Activated CD4-positive, alpha-beta memory T cell treated with anti-CD3 and anti-CD28 coated beads for 36 hours (primary cell): ENCODE results near the gene GTF2I. TPM values are rescaled to one million over a fixed set of nuclear protein-coding genes. Genes with fewer than 3 reads are reported as not detected.
"Not testable (repeated sequence)": the region's sequence is repeated elsewhere in the genome, so short reads cannot be mapped to it uniquely, and the experiment has no call there.

Experiments
- CTCF ChIA-PET: fragments of 350-600 bp; sonication (Branson Sonifier 250); formaldehyde crosslinking; loops from one replicate; lab custom pipeline; 2021; ENCODE audit warnings: antibody characterized with exemption, inconsistent platforms; lab: Charles Lee
- POLR2A ChIA-PET: fragments of 350-600 bp; sonication (Branson Sonifier 250); formaldehyde crosslinking; loops from one replicate; lab custom pipeline; 2021; ENCODE audit warnings: antibody characterized with exemption; lab: Charles Lee
- DNase-seq: peaks from one replicate; pipeline ENCODE4 v3.0.0-alpha.2; 2020
- H3K27ac Mint-ChIP-seq: one replicate; pipeline ENCODE4 v1.8.0; 2021; ENCODE audit warnings: mixed read lengths
- H3K27me3 Mint-ChIP-seq: one replicate; pipeline ENCODE4 v1.8.0; 2021; ENCODE audit warnings: mixed read lengths
- H3K36me3 Mint-ChIP-seq: one replicate; pipeline ENCODE4 v1.8.0; 2021; ENCODE audit warnings: mixed read lengths
- H3K4me1 Mint-ChIP-seq: one replicate; pipeline ENCODE4 v1.8.0; 2021; ENCODE audit warnings: low read depth, mixed read lengths
- H3K4me3 Mint-ChIP-seq: one replicate; pipeline ENCODE4 v1.8.0; 2021; ENCODE audit warnings: mild to moderate bottlenecking, mixed read lengths
- H3K9me3 Mint-ChIP-seq: one replicate; pipeline ENCODE4 v1.8.0; 2021; ENCODE audit warnings: mixed read lengths
- intact Hi-C: fragments of 100-400 bp; cut with micrococcal nuclease; formaldehyde crosslinking; loops from one replicate; pipeline ENCODE4 v1.15.1; 2023
- total RNA-seq, 2 experiments: library from RNA; stranded (reverse); gene quantifications; one replicate each; pipeline ENCODE4 v1.2.3, GENCODE V29; 2021

The GTF2I gene
- total RNA-seq, 2 experiments from 2014 or later: 113 to 116 TPM

DNA sequence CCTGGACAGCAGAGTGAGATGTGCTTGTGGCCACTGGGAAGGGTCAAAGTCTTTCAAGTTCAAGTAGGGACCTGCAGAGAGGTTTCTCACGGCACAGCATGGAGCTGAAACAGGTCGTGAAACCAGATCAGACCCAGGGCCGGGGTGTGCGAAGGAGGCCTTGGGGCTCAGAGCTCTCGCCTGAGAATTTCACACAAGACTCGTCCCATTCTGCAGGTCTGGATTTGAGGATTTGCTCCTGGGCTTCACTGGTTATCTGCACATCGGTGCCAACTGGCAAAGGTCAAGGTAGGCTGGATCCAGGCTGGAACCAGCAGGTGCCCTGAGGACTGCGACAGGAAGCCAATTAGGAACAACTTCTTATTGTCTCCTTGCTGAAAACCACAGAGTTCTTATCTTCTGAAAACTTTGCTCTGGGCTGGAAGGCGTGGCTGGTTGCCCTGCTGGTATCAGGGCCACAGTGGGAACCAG, 24.0 kb upstream of the GTF2I start:
- H3K27me3 Mint-ChIP-seq: no peaks in the 10 kb centered on the region
- no peak overlapping the region for H3K27ac Mint-ChIP-seq
- DNase-seq: no peak
- no peak overlapping the region for H3K4me3 Mint-ChIP-seq
- POLR2A ChIA-PET: no interaction called here
- H3K9me3 Mint-ChIP-seq: no peaks in the 10 kb centered on the region
- H3K36me3 Mint-ChIP-seq: no peaks in the 10 kb centered on the region
- no peaks in the 10 kb centered on the region for H3K4me1 Mint-ChIP-seq
- intact Hi-C loops: no loop called here
- CTCF ChIA-PET: no interaction called here

DNA sequence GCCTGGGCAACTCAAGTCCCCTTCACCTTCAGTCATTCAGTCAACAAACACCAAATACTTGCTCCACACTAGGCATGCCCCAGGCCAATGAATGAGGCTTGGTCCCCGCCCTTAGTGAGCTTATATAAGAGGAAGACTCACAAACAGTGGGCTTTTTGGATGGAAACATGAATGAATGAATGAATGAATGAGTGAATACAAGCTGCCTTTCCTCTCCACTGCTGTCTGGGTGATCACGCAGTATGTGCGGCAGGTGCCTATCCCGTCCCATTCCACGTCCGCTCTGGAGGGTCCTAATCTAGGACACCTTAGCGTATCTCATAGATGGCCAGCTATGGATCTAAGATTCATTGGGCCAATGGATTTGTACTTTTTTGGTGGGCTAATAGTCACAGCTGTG, 19.8 kb upstream of the GTF2I start:
- H3K27me3 Mint-ChIP-seq: no peaks in the 10 kb centered on the region
- no peak overlapping the region for H3K4me3 Mint-ChIP-seq
- no peak for DNase-seq
- CTCF ChIA-PET: no interaction called here
- no peaks in the 10 kb centered on the region for H3K36me3 Mint-ChIP-seq
- POLR2A ChIA-PET: no interaction called here
- intact Hi-C loops: no loop called here
- no peaks in the 10 kb centered on the region for H3K9me3 Mint-ChIP-seq
- peaks cover 3% of the 10 kb centered on the region for H3K4me1 Mint-ChIP-seq
- H3K27ac Mint-ChIP-seq: no peak overlapping the region

DNA sequence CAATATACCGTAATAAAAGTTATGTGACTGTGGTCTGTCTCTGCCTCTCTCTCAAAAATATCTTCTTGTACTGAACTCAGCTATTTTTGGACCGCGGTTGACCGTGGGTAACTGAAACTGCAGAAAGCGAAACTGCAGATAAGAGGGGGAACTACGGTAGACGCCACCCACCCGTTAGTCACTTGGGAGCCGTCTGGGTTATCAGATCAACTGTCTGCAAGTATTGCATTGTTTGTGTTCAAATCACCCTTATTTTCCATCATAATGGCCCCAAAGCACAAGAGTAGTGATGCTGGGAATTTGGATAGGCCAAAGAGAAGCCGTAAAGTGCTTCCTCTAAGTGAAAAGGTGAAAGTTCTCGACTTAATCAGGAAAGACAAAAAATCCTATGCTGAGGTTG, 7.5 kb upstream of the GTF2I start:
- H3K9me3 Mint-ChIP-seq, H3K27me3 Mint-ChIP-seq, H3K36me3 Mint-ChIP-seq: not testable (repeated sequence)
- peak overlapping the region; percentile 69 for H3K4me3 Mint-ChIP-seq
- peak; percentile 91 for DNase-seq
- CTCF ChIA-PET: interaction anchor here (1.0 kb wide), 1 partner anchor 84 kb away, joined by 5 read pairs; no protein-coding TSS in a partner anchor
- H3K27ac Mint-ChIP-seq: peak overlapping the region; percentile 91
- intact Hi-C loops: loop anchor here (1.0 kb wide), 1 partner anchor 8 kb away; no protein-coding TSS in a partner anchor
- POLR2A ChIA-PET: interaction anchor here (1.0 kb wide), 1 partner anchor 11 kb away, joined by 5 read pairs; no protein-coding TSS in a partner anchor
- H3K4me1 Mint-ChIP-seq: peaks cover 31% of the 10 kb centered on the region

DNA sequence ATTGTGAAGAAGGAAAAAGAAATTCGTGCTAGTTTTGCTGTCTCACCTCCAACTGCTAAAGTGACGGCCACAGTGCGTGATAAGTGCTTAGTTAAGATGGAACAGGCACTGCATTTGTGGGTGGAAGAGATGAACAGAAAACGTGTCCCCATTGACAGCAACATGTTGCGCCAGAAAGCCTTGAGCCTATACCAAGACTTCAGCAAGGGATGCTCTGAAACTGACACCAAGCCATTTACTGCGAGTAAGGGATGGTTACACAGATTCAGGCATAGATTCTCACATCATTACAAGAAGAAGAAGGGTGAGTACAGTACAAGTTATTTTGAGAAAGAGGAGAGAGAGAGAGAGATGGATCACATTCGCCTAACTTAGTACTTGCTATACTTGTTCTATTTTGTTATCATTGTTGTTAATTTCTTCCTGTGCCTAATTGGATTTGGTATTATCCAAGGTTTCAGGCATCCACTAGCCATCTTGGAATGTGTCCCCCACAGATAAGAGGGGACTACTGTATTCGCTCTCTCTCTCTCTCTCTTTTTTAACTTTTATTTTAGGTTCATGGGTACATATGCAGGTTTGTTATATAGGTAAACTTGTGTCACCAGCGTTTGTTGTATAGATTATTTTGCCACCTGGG, 6.9 kb upstream of the GTF2I start:
- H3K27me3 Mint-ChIP-seq, H3K36me3 Mint-ChIP-seq, H3K9me3 Mint-ChIP-seq: not testable (repeated sequence)
- intact Hi-C loops: loop anchor here (1.0 kb wide), 1 partner anchor 8 kb away; no protein-coding TSS in a partner anchor
- H3K27ac Mint-ChIP-seq: peak overlapping the region; percentile 91
- peak; percentile 54 for DNase-seq
- H3K4me3 Mint-ChIP-seq: peak overlapping the region; percentile 69
- ChIA-PET CTCF (interaction anchor here (1.0 kb wide), 2 partner anchors 45 to 84 kb away, joined by 3 to 5 read pairs; no protein-coding TSS in a partner anchor), POLR2A (interaction anchor here (1.0 kb wide), 1 partner anchor 10 kb away, joined by 5 read pairs; no protein-coding TSS in a partner anchor)
- peaks cover 36% of the 10 kb centered on the region for H3K4me1 Mint-ChIP-seq

DNA sequence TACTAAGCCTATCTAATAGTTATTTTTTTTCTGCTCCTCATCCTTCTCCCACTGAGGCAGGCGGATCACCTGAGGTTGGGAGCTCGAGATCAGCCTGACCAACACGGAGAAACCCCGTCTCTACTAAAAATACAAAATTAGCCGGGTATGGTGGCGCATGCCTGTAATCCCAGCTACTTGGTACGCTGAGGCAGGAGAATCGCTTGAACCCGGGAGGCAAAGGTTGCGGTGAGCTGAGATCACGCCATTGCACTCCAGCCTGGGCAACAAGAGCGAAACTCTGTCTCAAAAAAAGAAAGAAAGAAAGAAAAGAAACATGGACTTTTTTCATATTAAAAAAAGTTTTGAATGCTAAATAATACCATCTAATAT, 6.4 kb upstream of the GTF2I start:
- H3K9me3 Mint-ChIP-seq, DNase-seq, POLR2A ChIA-PET, H3K36me3 Mint-ChIP-seq, intact Hi-C loops, H3K27me3 Mint-ChIP-seq: not testable (repeated sequence)
- Mint-ChIP-seq H3K27ac (peak overlapping the region; percentile 91), H3K4me3 (peak overlapping the region; percentile 69), H3K4me1 (peaks cover 40% of the 10 kb centered on the region)
- CTCF ChIA-PET: interaction anchor here (1.0 kb wide), 1 partner anchor 45 kb away, joined by 3 read pairs; no protein-coding TSS in a partner anchor

DNA sequence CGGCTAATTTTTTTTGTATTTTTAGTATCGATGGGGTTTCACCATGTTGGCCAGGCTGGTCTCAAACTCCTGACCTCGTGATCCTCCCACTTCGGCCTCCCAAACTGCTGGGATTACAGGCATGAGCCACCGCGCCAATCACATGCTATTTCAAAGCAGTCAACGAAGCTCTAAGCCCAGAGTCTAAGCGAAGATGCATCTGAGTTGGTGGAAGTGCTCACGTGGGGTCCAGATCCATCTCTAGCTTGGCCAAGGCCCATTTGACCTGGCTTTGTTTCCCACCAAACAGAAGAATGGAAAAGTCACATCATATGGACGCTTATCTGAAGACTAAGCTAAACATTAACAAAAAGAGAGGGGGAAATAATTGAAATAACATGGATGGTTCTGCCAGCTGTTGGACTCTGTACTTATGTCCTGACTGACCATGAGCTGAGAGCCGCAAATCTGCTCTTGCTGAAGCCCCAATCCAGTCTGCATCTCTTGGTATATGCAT, 3.8 kb upstream of the GTF2I start:
- H3K4me1 Mint-ChIP-seq: peaks cover 43% of the 10 kb centered on the region
- no peaks in the 10 kb centered on the region for H3K27me3 Mint-ChIP-seq
- ChIA-PET POLR2A (no interaction called here), CTCF (no interaction called here)
- H3K27ac Mint-ChIP-seq: no peak overlapping the region
- no peak overlapping the region for H3K4me3 Mint-ChIP-seq
- intact Hi-C loops: no loop called here
- peaks cover 1% of the 10 kb centered on the region for H3K36me3 Mint-ChIP-seq
- no peaks in the 10 kb centered on the region for H3K9me3 Mint-ChIP-seq
- DNase-seq: no peak

DNA sequence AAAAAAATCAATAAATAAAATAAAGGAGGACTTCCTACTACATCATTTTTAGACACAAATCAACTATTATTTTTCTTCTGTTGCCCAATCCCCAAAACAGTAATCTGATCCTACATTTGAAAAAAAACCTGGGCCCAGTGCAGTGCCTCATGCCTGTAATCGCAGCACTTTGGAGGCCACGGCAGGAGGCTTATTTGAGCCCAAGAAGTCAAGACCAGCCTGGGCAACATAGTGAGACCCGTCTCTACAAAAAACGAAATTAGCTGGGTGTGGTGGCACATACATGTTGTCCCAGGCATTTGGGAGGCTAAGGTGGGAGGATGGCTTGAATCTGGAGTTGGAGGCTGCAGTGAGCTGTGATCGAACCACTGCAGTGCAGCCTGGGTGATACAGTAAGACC, 2.7 kb upstream of the GTF2I start:
- Mint-ChIP-seq H3K9me3 (no peaks in the 10 kb centered on the region), H3K4me1 (peaks cover 40% of the 10 kb centered on the region), H3K27me3 (no peaks in the 10 kb centered on the region), H3K36me3 (peaks cover 1% of the 10 kb centered on the region), H3K4me3 (no peak overlapping the region), H3K27ac (no peak overlapping the region)
- intact Hi-C loops: loop anchor here (5.0 kb wide), 1 partner anchor 403 kb away; the partner anchor contains the start of gene RFC2
- ChIA-PET POLR2A (no interaction called here), CTCF (no interaction called here)
- no peak for DNase-seq

DNA sequence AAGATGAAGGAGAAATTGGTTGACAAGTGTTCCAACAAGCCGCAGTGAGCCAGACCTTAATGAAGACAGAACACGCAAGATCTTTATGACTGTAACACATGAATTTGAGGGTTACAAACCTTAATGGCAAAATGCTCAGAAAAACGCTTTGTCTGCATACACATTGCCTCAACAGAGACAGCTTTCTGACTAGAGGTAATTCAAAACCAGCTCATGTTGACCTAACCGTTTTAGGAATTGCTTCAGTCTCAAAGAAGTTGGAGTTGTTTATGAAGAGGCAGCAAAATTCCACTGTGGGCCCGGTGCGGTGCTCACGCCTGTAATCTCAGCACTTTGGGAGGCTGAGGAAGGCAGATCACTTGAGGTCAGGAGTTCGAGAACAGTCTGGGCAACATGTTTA, 2.2 kb upstream of the GTF2I start:
- Mint-ChIP-seq H3K4me1 (peaks cover 41% of the 10 kb centered on the region), H3K4me3 (no peak overlapping the region), H3K36me3 (peaks cover 3% of the 10 kb centered on the region), H3K27ac (peak overlapping the region; percentile 15), H3K27me3 (no peaks in the 10 kb centered on the region), H3K9me3 (no peaks in the 10 kb centered on the region)
- intact Hi-C loops: loop anchor here (5.0 kb wide), 1 partner anchor 403 kb away; the partner anchor contains the start of gene RFC2
- ChIA-PET POLR2A (no interaction called here), CTCF (no interaction called here)
- DNase-seq: no peak

DNA sequence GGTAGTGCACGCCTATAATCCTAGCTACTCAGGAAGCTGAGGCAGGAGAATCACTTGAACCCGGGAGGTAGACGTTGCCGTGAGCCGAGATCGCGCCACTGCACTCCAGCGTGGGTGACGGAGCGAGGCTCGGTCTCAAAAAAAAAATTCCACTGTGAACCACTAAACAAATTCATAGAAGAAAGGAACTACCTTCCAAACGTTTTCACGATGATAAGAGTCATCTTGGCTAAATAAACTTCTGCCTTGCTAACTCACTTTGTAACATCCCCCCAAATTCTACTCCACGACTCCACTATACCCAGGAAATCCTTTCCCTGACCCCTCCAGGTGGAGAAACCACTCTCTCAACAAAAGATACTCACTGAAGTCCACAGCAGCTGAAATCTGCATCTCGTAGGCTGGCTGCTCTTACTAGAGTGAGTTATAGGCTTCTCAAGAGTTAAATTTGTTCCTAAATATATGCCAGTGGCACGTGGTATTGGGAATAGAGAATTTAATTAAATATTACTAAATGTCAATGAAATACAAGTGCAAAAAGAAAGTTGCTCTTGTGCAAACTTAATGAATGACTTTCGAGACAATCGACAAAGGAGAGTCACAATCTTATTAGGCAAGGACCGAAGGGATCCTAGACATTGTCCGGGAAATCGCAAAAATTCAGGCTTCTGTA, 1.6 kb upstream of the GTF2I start:
- peaks cover 3% of the 10 kb centered on the region for H3K36me3 Mint-ChIP-seq
- CTCF ChIA-PET: no interaction called here
- intact Hi-C loops: loop anchor here (2.0 to 5.0 kb wide), 2 partner anchors 203 to 404 kb away; partner anchors contain the start of genes GTF2IRD1 and RFC2
- H3K4me1 Mint-ChIP-seq: peaks cover 42% of the 10 kb centered on the region
- POLR2A ChIA-PET: no interaction called here
- no peak for DNase-seq
- H3K9me3 Mint-ChIP-seq: no peaks in the 10 kb centered on the region
- peak overlapping the region; percentile 79 for H3K4me3 Mint-ChIP-seq
- H3K27me3 Mint-ChIP-seq: no peaks in the 10 kb centered on the region
- peak overlapping the region; percentile 74 for H3K27ac Mint-ChIP-seq

DNA sequence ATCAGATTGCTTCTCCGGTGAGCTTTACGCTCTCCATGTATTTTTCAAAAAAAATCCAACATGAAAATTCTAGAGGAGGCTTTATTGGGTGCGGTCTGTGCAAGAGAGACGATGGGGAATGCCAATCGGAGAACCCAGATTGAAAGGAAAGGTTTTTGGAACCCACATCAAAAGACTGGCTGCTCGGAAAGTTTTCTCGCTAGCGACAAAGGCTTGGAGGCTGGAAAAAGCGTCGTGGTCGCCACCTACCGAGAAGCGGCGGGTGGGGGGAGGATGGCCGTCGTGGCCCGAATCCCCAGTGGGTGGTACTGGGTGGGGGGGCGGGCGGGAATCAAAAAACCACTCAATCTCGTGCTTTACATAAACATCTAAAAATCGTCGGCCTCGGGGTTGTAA, 1.1 kb upstream of the GTF2I start:
- peak; percentile 70 for DNase-seq
- Mint-ChIP-seq H3K27ac (peak overlapping the region; percentile 74), H3K4me1 (peaks cover 44% of the 10 kb centered on the region), H3K4me3 (peak overlapping the region; percentile 79), H3K36me3 (peaks cover 3% of the 10 kb centered on the region), H3K27me3 (no peaks in the 10 kb centered on the region), H3K9me3 (no peaks in the 10 kb centered on the region)
- ChIA-PET POLR2A (interaction anchor here (0.7 kb wide), 1 partner anchor 14 kb away, joined by 3 read pairs; no protein-coding TSS in a partner anchor), CTCF (interaction anchor here (0.6 kb wide), 1 partner anchor 508 kb away, joined by 5 read pairs; no protein-coding TSS in a partner anchor)
- intact Hi-C loops: loop anchor here (2.0 to 5.0 kb wide), 2 partner anchors 204 to 404 kb away; partner anchors contain the start of genes GTF2IRD1 and RFC2

DNA sequence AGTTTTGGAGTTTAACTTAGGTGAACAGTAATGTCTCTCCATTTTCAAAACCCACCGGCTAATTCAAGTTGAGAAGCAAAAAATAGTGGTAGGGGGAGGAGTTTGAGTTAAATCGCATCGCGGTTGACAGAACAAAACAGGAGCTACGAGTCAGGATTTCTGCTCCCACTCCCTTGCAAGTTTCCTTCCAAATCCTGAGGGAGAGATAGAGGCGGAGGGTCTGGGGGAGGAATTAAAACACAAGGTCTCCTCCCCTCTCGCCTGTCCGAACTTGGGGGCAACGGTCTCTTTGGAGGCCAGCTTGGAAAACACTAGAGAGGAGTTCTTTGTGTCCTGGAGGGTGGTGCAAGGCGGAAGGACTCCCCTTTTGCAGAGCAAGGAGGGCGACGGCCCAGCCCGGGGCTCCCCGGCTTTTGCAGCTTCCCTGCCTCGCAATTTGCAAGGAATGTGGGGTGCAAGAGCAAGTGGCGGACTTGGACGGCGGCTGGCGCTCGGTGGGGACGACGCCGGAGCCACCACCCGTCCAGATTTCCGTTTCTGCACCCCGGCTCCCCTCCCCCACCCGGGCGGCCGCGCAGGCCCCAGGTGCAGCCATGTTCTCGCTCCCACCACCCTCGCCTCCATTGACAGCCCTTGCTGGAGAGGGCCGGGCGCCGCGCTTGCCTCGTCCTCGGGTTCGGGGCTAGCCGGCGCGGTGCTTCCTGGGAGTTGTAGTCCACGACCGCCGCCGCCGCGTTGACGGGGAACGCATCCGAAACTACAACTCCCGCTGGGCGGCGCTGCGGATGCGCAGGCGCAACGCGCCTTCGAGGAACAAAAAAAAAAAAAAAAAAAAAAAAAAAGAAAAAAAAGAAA, 454 bp upstream of the GTF2I start:
- no peaks in the 10 kb centered on the region for H3K27me3 Mint-ChIP-seq
- no peaks in the 10 kb centered on the region for H3K9me3 Mint-ChIP-seq
- peaks cover 45% of the 10 kb centered on the region for H3K4me1 Mint-ChIP-seq
- H3K36me3 Mint-ChIP-seq: peaks cover 3% of the 10 kb centered on the region
- H3K27ac Mint-ChIP-seq: peak overlapping the region; percentile 74
- ChIA-PET CTCF (interaction anchor here (0.6 to 0.7 kb wide), 2 partner anchors 49 to 508 kb away, joined by 4 to 5 read pairs; no protein-coding TSS in a partner anchor), POLR2A (interaction anchor here (0.7 kb wide), 2 partner anchors 13 to 1829 kb away, joined by 3 to 4 read pairs; partner anchors contain the start of gene TYW1B)
- intact Hi-C loops: loop anchor here (2.0 to 5.0 kb wide), 2 partner anchors 204 to 405 kb away; partner anchors contain the start of genes GTF2IRD1 and RFC2
- peak; percentile 98 for DNase-seq
- peak overlapping the region; percentile 79 for H3K4me3 Mint-ChIP-seq
